Activated B cell treated with CpG ODN at 0.5 μM for 24 hours (primary cell): Measurements from ENCODE around the gene SLC43A3. TPM values are rescaled to one million over a fixed set of nuclear protein-coding genes. Genes with fewer than 3 reads are reported as not detected.

Experiments
- ATAC-seq: fragments of 200-7000 bp; cut with Tn5 transposase; one replicate; pipeline ENCODE4 v1.10.0; 2021; ENCODE audit warnings: low read depth, mild to moderate bottlenecking, moderate library complexity
- CTCF ChIA-PET: fragments of 350-600 bp; sonication (Branson Sonifier 250); formaldehyde crosslinking; loops from one replicate; lab custom pipeline; 2021; ENCODE audit warnings: antibody characterized with exemption; lab: Charles Lee
- POLR2A ChIA-PET: fragments of 350-600 bp; sonication (Branson Sonifier 250); formaldehyde crosslinking; loops from one replicate; lab custom pipeline; 2021; ENCODE audit warnings: antibody characterized with exemption; lab: Charles Lee
- DNase-seq: peaks from one replicate; pipeline ENCODE4 v3.0.0; 2022
- H3K27ac Mint-ChIP-seq: one replicate; pipeline ENCODE4 v1.8.0; 2020; ENCODE audit warnings: mixed read lengths
- H3K27me3 Mint-ChIP-seq: one replicate; pipeline ENCODE4 v1.8.0; 2021; ENCODE audit warnings: mixed read lengths
- H3K36me3 Mint-ChIP-seq: one replicate; pipeline ENCODE4 v1.8.0; 2021; ENCODE audit warnings: low read depth, mixed read lengths
- H3K4me1 Mint-ChIP-seq: one replicate; pipeline ENCODE4 v1.8.0; 2021; ENCODE audit warnings: mixed read lengths
- H3K4me3 Mint-ChIP-seq: one replicate; pipeline ENCODE4 v1.8.0; 2020; ENCODE audit warnings: mild to moderate bottlenecking, mixed read lengths
- H3K9me3 Mint-ChIP-seq: one replicate; pipeline ENCODE4 v1.8.0; 2020; ENCODE audit warnings: mixed read lengths
- CTCF ChIP-seq: fragments of 200-600 bp; IDR thresholded peaks from one replicate; pipeline ENCODE4 v1.8.0; 2022; ENCODE audit warnings: antibody characterized with exemption, mild to moderate bottlenecking
- intact Hi-C: fragments of 100-400 bp; cut with micrococcal nuclease; formaldehyde crosslinking; loops from one replicate; pipeline ENCODE4 v1.15.1; 2024
- total RNA-seq: library from RNA; stranded (reverse); gene quantifications from 2 replicates; pipeline ENCODE4 v1.2.3, GENCODE V29; 2022

The SLC43A3 gene
- total RNA-seq, 1 donor from 2014 or later: 237 TPM

- peaks cover 10% of the 10 kb centered on the region for H3K4me1 Mint-ChIP-seq
- no peaks in the 10 kb centered on the region for H3K36me3 Mint-ChIP-seq
- no peak overlapping the region for H3K27ac Mint-ChIP-seq
- DNase-seq (no peak), ATAC-seq (no peak)
- no peaks in the 10 kb centered on the region for H3K27me3 Mint-ChIP-seq
- ChIA-PET CTCF (interaction anchor here (1.6 to 1.9 kb wide), 2 partner anchors 53 to 59 kb away, joined by 5 read pairs; no protein-coding TSS in a partner anchor), POLR2A (interaction anchor here (1.0 to 11.5 kb wide), 2 partner anchors 23 to 26 kb away, joined by 3 to 238 read pairs; partner anchors contain the start of gene SLC43A3)
- intact Hi-C loops: no loop called here
- peaks cover 2% of the 10 kb centered on the region for H3K9me3 Mint-ChIP-seq
- H3K4me3 Mint-ChIP-seq: no peak overlapping the region
- no peak for TF ChIP-seq CTCF
Measured at GRCh38 chr11:57399221-57399620, 27.7 kb downstream of the SLC43A3 start.

- H3K36me3 Mint-ChIP-seq: no peaks in the 10 kb centered on the region
- intact Hi-C loops: no loop called here
- ChIA-PET CTCF (no interaction called here), POLR2A (interaction anchor here (0.6 to 0.8 kb wide), 3 partner anchors 8 to 51 kb away, joined by 3 to 6 read pairs (median 5); partner anchors contain the start of gene SLC43A3)
- ATAC-seq: no peak
- DNase-seq: no peak
- H3K9me3 Mint-ChIP-seq: no peaks in the 10 kb centered on the region
- no peak for TF ChIP-seq CTCF
- no peaks in the 10 kb centered on the region for H3K4me1 Mint-ChIP-seq
- no peak overlapping the region for H3K27ac Mint-ChIP-seq
- no peak overlapping the region for H3K4me3 Mint-ChIP-seq
- no peaks in the 10 kb centered on the region for H3K27me3 Mint-ChIP-seq
Measured at GRCh38 chr11:57397394-57397990, 29.4 kb downstream of the SLC43A3 start.

- H3K36me3 Mint-ChIP-seq: no peaks in the 10 kb centered on the region
- ChIA-PET POLR2A (interaction anchor here (0.6 to 0.8 kb wide), 2 partner anchors 9 to 29 kb away, joined by 3 to 5 read pairs; partner anchors contain the start of gene SLC43A3), CTCF (interaction anchor here (1.0 kb wide), 1 partner anchor 61 kb away, joined by 3 read pairs; no protein-coding TSS in a partner anchor)
- H3K27ac Mint-ChIP-seq: no peak overlapping the region
- no peak overlapping the region for H3K4me3 Mint-ChIP-seq
- no peak for TF ChIP-seq CTCF
- no peaks in the 10 kb centered on the region for H3K27me3 Mint-ChIP-seq
- no peaks in the 10 kb centered on the region for H3K4me1 Mint-ChIP-seq
- ATAC-seq: no peak
- intact Hi-C loops: no loop called here
- no peak for DNase-seq
- H3K9me3 Mint-ChIP-seq: no peaks in the 10 kb centered on the region
Measured at GRCh38 chr11:57396744-57397143, 30.2 kb downstream of the SLC43A3 start.

GRCh38 chr11:57395905-57396623 is 30.9 kb downstream of the SLC43A3 start:
- H3K4me1 Mint-ChIP-seq: no peaks in the 10 kb centered on the region
- ATAC-seq (no peak), DNase-seq (no peak)
- TF ChIP-seq CTCF: no peak
- intact Hi-C loops: no loop called here
- no peaks in the 10 kb centered on the region for H3K9me3 Mint-ChIP-seq
- no peaks in the 10 kb centered on the region for H3K36me3 Mint-ChIP-seq
- no peak overlapping the region for H3K27ac Mint-ChIP-seq
- no peak overlapping the region for H3K4me3 Mint-ChIP-seq
- CTCF ChIA-PET: interaction anchor here (1.0 kb wide), 1 partner anchor 62 kb away, joined by 3 read pairs; no protein-coding TSS in a partner anchor
- POLR2A ChIA-PET: no interaction called here
- no peaks in the 10 kb centered on the region for H3K27me3 Mint-ChIP-seq
